Choroid plexus epithelial cell (primary cell): Measurements from ENCODE around the gene PRAME.

Experiments used
- DNase-seq: peaks from one replicate; pipeline ENCODE4 v3.0.0-alpha.2; 2010; ENCODE audit warnings: low read depth
- H3K4me3 ChIP-seq: 2 replicates; pipeline ENCODE4 v1.5.1; 2011; ENCODE audit warnings: low read depth, mild to moderate bottlenecking, control low read depth, low read length, moderate library complexity
- CTCF ChIP-seq: conservative IDR thresholded peaks from 2 replicates; pipeline ENCODE4 v1.5.1; 2011; ENCODE audit warnings: low read depth, mild to moderate bottlenecking, control low read depth, inconsistent platforms, low read length, moderate library complexity

The PRAME gene

DNA sequence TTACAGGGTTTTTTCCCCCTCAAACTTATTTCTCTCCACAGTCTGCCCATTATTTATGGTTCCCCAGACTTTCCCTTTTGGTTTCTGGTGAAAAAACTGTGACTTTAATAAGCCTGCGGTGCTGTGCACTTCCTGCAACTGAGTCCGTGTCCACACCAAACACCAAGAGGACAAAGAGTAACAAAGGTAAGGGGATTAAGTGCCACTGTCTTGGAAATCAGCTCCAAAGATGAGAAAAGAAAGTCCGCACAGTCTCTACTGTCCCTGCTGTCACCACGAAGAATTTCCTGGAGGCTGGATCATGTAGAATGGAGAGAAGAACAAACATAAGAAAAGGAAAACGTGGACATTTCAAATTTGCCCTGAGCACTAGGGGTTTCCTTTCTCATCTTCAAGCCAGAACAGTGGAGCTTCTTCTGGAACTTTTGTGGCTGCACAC, 17.9 kb upstream of the PRAME start:
- no peak for TF ChIP-seq CTCF
- H3K4me3 ChIP-seq, result no peak overlapping the region
- no peak for DNase-seq

- no peak overlapping the region for H3K4me3 ChIP-seq
- DNase-seq, result peak; percentile 71
- TF ChIP-seq CTCF, result peak; percentile 92
Observed at GRCh38 chr22:22576244-22576988, 17.4 kb upstream of the PRAME start.

DNA sequence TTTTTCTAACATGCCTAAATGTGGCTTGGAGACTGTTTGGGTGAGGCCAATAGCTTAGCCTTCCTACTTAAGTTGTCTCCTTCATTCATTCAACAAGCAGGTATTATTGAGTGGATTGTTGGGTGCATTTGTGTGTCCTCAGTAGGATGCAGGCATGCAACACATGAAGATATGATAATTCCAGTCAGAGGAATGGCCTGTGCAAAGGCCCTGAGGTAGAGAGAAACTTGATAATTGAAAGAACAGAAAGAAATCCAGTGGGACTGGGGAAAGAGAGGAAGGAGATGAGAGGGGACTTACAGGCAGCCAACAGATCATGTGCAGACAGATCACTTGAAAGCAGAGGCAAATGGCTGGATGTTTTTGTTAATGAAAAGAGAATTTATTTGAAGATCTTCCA, 15.3 kb upstream of the PRAME start:
- no peak for DNase-seq
- no peak for TF ChIP-seq CTCF
- H3K4me3 ChIP-seq, result no peak overlapping the region

- DNase-seq, result no peak
- TF ChIP-seq CTCF, result no peak
- no peak overlapping the region for H3K4me3 ChIP-seq
Observed at GRCh38 chr22:22573047-22573889, 14.2 kb upstream of the PRAME start.

DNA sequence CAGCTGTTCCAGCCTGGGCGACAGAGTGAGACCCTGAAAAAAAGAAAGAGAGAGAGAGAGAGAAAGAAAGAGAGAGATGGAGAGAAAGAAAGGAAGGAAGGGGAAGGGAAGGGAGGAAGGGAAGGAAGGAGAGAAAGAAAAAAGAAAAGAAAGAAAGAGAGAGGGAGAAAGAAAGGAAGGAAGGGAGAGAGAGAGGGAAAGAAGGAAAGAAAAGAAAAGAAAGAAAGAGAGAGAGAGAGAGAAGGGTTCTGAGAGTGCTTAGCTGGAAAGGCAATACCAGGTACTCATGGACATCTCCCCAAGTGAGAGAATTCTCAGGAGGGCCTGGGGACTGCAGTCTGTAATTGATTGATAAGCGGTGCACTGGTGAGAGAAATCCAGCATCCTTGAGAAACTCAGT, 12.8 kb upstream of the PRAME start:
- H3K4me3 ChIP-seq, result no peak overlapping the region
- DNase-seq, result no peak
- no peak for TF ChIP-seq CTCF

GRCh38 chr22:22571429-22571828, 12.4 kb upstream of the PRAME start:
- H3K4me3 ChIP-seq, result no peak overlapping the region
- no peak for TF ChIP-seq CTCF
- no peak for DNase-seq
